H9 (cell line): Measurements from ENCODE around the gene RPS10. TPM values are rescaled to one million over a fixed set of nuclear protein-coding genes. Genes with fewer than 3 reads are reported as not detected.
A peak's percentile ranks its signal among the peaks of the same experiment; 100 is the strongest.

Experiments used
- DNase-seq: peaks from one replicate; pipeline ENCODE4 v3.0.0-alpha.2; 2017
- H2AFZ ChIP-seq: one replicate; pipeline ENCODE4 v1.6.1; 2013; ENCODE audit warnings: mild to moderate bottlenecking, low read length, control low read depth, moderate library complexity
- H2AK5ac ChIP-seq: 2 replicates; pipeline ENCODE4 v1.6.1; 2013; ENCODE audit warnings: low read length, control low read depth, mixed read lengths; ENCODE audit not compliant: insufficient read length
- H2BK120ac ChIP-seq: one replicate; pipeline ENCODE4 v1.6.1; 2013; ENCODE audit warnings: low read depth, mild to moderate bottlenecking, low read length, control low read depth, inconsistent platforms; ENCODE audit not compliant: poor library complexity, severe bottlenecking
- H2BK12ac ChIP-seq: 2 replicates; pipeline ENCODE4 v1.6.1; 2013; ENCODE audit warnings: low read length, control low read depth, mixed read lengths, low read depth; ENCODE audit not compliant: insufficient read length
- H2BK15ac ChIP-seq: 2 replicates; pipeline ENCODE4 v1.6.1; 2013; ENCODE audit warnings: low read depth, low read length, control low read depth
- H2BK20ac ChIP-seq: one replicate; pipeline ENCODE4 v1.6.1; 2013; ENCODE audit warnings: low read depth, mild to moderate bottlenecking, low read length, control low read depth, inconsistent platforms; ENCODE audit not compliant: poor library complexity, severe bottlenecking
- H2BK5ac ChIP-seq: 2 replicates; pipeline ENCODE4 v1.6.1; 2013; ENCODE audit warnings: low read length, control low read depth, mixed read lengths; ENCODE audit not compliant: insufficient read length
- H3K14ac ChIP-seq: 2 replicates; pipeline ENCODE4 v1.6.1; 2013; ENCODE audit warnings: low read length, control low read depth; ENCODE audit not compliant: insufficient read depth
- H3K18ac ChIP-seq: 2 replicates; pipeline ENCODE4 v1.6.1; 2013; ENCODE audit warnings: low read depth, mild to moderate bottlenecking, mixed read lengths, low read length, control low read depth; ENCODE audit not compliant: insufficient read length
- H3K23ac ChIP-seq: 2 replicates; pipeline ENCODE4 v1.6.1; 2013; ENCODE audit warnings: low read length, control low read depth, mixed read lengths, low read depth; ENCODE audit not compliant: insufficient read length
- H3K23me2 ChIP-seq: 2 replicates; pipeline ENCODE4 v1.6.1; 2013; ENCODE audit warnings: low read depth, mild to moderate bottlenecking, mixed read lengths, low read length, control low read depth; ENCODE audit not compliant: insufficient read length, poor library complexity, severe bottlenecking
- H3K27ac ChIP-seq: 2 replicates; pipeline ENCODE4 v1.5.1; 2013; ENCODE audit warnings: low read length, control low read depth, mixed read lengths, low read depth; ENCODE audit not compliant: insufficient read length
- H3K27me3 ChIP-seq: 2 replicates; pipeline ENCODE4 v1.6.1; 2013; ENCODE audit warnings: low read length, control low read depth, inconsistent platforms; ENCODE audit not compliant: insufficient read depth
- H3K4ac ChIP-seq: 2 replicates; pipeline ENCODE4 v1.6.1; 2013; ENCODE audit warnings: low read depth, mild to moderate bottlenecking, control low read depth, inconsistent platforms, low read length, moderate library complexity
- H3K4me1 ChIP-seq: 2 replicates; pipeline ENCODE4 v1.6.1; 2013; ENCODE audit warnings: low read length, control low read depth, inconsistent platforms; ENCODE audit not compliant: insufficient read depth
- H3K4me2 ChIP-seq: 2 replicates; pipeline ENCODE4 v1.6.1; 2013; ENCODE audit warnings: low read length, control low read depth, mixed read lengths; ENCODE audit not compliant: insufficient read length, insufficient read depth
- H3K56ac ChIP-seq: 2 replicates; pipeline ENCODE4 v1.6.1; 2013; ENCODE audit warnings: low read depth, mild to moderate bottlenecking, mixed read lengths, low read length, control low read depth; ENCODE audit not compliant: insufficient read length
- H3K79me1 ChIP-seq: 2 replicates; pipeline ENCODE4 v1.6.1; 2013; ENCODE audit warnings: low read depth, mild to moderate bottlenecking, moderate library complexity, low read length, control low read depth, inconsistent platforms; ENCODE audit not compliant: insufficient read depth, poor library complexity, severe bottlenecking
- H3K79me2 ChIP-seq: 2 replicates; pipeline ENCODE4 v1.6.1; 2013; ENCODE audit warnings: low read length, control low read depth, inconsistent platforms; ENCODE audit not compliant: insufficient read depth
- H3K9ac ChIP-seq: 2 replicates; pipeline ENCODE4 v1.6.1; 2013; ENCODE audit warnings: low read length, control low read depth, mixed read lengths; ENCODE audit not compliant: insufficient read length; ENCODE audit errors: extremely low read depth
- H3K9me3 ChIP-seq: one replicate; pipeline ENCODE4 v1.6.1; 2013; ENCODE audit warnings: low read depth, low read length, inconsistent platforms; ENCODE audit not compliant: control insufficient read depth
- H3T11ph ChIP-seq: one replicate; pipeline ENCODE4 v1.6.1; 2013; ENCODE audit warnings: mild to moderate bottlenecking, low read length, control low read depth, inconsistent platforms
- H4K20me1 ChIP-seq: one replicate; pipeline ENCODE4 v1.6.1; 2013; ENCODE audit not compliant: control insufficient read depth, insufficient read length, insufficient read depth
- H4K5ac ChIP-seq: 2 replicates; pipeline ENCODE4 v1.6.1; 2013; ENCODE audit warnings: low read depth, mild to moderate bottlenecking, mixed read lengths, low read length, control low read depth; ENCODE audit not compliant: insufficient read length
- H4K8ac ChIP-seq: replicated peaks from 2 replicates; pipeline ENCODE4 v1.6.1; 2013; ENCODE audit warnings: low read length, control low read depth, mixed read lengths, low read depth; ENCODE audit not compliant: insufficient read length
- H4K91ac ChIP-seq: 2 replicates; pipeline ENCODE4 v1.6.1; 2013; ENCODE audit warnings: low read depth, mild to moderate bottlenecking, moderate library complexity, mixed read lengths, low read length, control low read depth; ENCODE audit not compliant: insufficient read length
- H3K27ac Mint-ChIP-seq, 3 experiments: 2 replicates in 2 of 3; 3 replicates in 1 of 3; pipeline ENCODE4 v1.8.0; 2020 to 2021; ENCODE audit warnings: mixed read lengths in 3 of 3, mild to moderate bottlenecking in 1 of 3, moderate library complexity in 1 of 3
- H3K27me3 Mint-ChIP-seq: 2 replicates; pipeline ENCODE4 v1.8.0; 2021; ENCODE audit warnings: low read depth, mild to moderate bottlenecking, moderate library complexity, mixed read lengths
- H3K36me3 Mint-ChIP-seq, 3 experiments: 2 replicates in 2 of 3; 3 replicates in 1 of 3; pipeline ENCODE4 v1.8.0; 2020 to 2021; ENCODE audit warnings: low read depth in 3 of 3, mixed read lengths in 3 of 3; ENCODE audit not compliant: insufficient read depth in 1 of 3
- H3K4me1 Mint-ChIP-seq, 2 experiments: 2 replicates each; pipeline ENCODE4 v1.8.0; 2020; ENCODE audit warnings: mixed read lengths in 2 of 2
- H3K4me3 Mint-ChIP-seq, 2 experiments: 2 replicates in 1 of 2; 3 replicates in 1 of 2; pipeline ENCODE4 v1.8.0; 2020 to 2021; ENCODE audit warnings: mild to moderate bottlenecking in 2 of 2, mixed read lengths in 2 of 2, moderate library complexity in 1 of 2
- H3K9me3 Mint-ChIP-seq, 2 experiments: 2 replicates in 1 of 2; 3 replicates in 1 of 2; pipeline ENCODE4 v1.8.0; 2020; ENCODE audit warnings: mild to moderate bottlenecking in 2 of 2, mixed read lengths in 2 of 2, moderate library complexity in 1 of 2
- WGBS: extraction: QIAGEN DNeasy Blood & Tissue Kit; methylation state at CpG from one replicate; pipeline ENCODE4 v1.1.7; 2013; ENCODE audit warnings: missing lambda C conversion rate, low lambda C conversion rate, mixed read lengths; ENCODE audit not compliant: insufficient read length; ENCODE audit errors: extremely low coverage; 5-methylcytosine and 5-hydroxymethylcytosine counted together
- total RNA-seq: library from RNA; stranded (reverse); gene quantifications from 2 replicates; pipeline ENCODE4 v1.2.1, GENCODE V29; 2021
- TF ChIP-seq, protein P1 (sequence below): fragments of 200-600 bp; sonication (generic); conservative IDR thresholded peaks from 3 replicates; pipeline ENCODE4 v1.8.0; 2021; ENCODE audit warnings: antibody characterized with exemption, mild to moderate bottlenecking

The RPS10 gene
- total RNA-seq, 1 experiment from 2014 or later = 2,330 TPM

DNA sequence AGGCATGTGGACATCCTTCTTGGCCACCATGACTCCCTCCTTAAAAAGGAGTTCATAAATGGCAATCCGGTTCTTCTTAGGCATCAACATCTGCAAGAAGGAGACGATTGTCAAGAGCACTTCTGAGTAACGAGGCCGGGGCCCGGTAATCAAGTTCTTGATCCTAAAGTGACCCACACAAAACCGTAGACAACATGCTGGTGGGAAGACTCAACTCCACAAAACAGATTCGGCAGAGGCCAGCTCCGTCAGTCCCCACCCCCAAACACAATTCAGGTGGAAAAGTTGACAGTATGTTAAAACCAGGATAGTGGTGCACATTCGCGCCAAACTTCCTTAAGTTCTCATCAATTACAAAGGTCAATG lies 754 bp downstream of the RPS10 start:
- H3K27me3 Mint-ChIP-seq = no peaks in the 10 kb centered on the region
- Histone ChIP-seq H4K20me1 (no peaks in the 10 kb centered on the region), H3K56ac (no peak overlapping the region), H4K91ac (peak overlapping the region; percentile 2), H3K27ac (no peak overlapping the region), H2AFZ (no peak overlapping the region), H2BK5ac (no peak overlapping the region), H2BK12ac (no peak overlapping the region), H3K23ac (no peak overlapping the region), H3K79me2 (peaks cover 9% of the 10 kb centered on the region; the same call in 1 of the 2 replicates), H2BK20ac (no peak overlapping the region), H3K14ac (peak overlapping the region; percentile 84), H2BK15ac (no peak overlapping the region), H3K27me3 (no peaks in the 10 kb centered on the region), H2BK120ac (no peak overlapping the region), H3K4ac (no peak overlapping the region; the same call in 1 of the 2 replicates), H3K23me2 (peaks cover 5% of the 10 kb centered on the region), H3K18ac (peak overlapping the region; percentile 83), H4K8ac (no peak overlapping the region), H3K9ac (peak overlapping the region; percentile 93), H3K4me2 (peak overlapping the region; percentile 85), H3K79me1 (peaks cover 6% of the 10 kb centered on the region), H4K5ac (no peak overlapping the region), H3K9me3 (no peaks in the 10 kb centered on the region), H3T11ph (no peak overlapping the region), H3K4me1 (no peaks in the 10 kb centered on the region), H2AK5ac (no peak overlapping the region)
- no peak for DNase-seq
- peaks cover 20 to 21% of the 10 kb centered on the region in 2 experiments for H3K4me1 Mint-ChIP-seq
- no CpG with 5 or more reads among the region's 10 CpGs for WGBS
- H3K4me3 Mint-ChIP-seq = peak overlapping the region; percentile 99
- peaks cover 47 to 58% (median 56%) of the 10 kb centered on the region in 3 experiments for H3K36me3 Mint-ChIP-seq
- TF ChIP-seq, protein P1, sequence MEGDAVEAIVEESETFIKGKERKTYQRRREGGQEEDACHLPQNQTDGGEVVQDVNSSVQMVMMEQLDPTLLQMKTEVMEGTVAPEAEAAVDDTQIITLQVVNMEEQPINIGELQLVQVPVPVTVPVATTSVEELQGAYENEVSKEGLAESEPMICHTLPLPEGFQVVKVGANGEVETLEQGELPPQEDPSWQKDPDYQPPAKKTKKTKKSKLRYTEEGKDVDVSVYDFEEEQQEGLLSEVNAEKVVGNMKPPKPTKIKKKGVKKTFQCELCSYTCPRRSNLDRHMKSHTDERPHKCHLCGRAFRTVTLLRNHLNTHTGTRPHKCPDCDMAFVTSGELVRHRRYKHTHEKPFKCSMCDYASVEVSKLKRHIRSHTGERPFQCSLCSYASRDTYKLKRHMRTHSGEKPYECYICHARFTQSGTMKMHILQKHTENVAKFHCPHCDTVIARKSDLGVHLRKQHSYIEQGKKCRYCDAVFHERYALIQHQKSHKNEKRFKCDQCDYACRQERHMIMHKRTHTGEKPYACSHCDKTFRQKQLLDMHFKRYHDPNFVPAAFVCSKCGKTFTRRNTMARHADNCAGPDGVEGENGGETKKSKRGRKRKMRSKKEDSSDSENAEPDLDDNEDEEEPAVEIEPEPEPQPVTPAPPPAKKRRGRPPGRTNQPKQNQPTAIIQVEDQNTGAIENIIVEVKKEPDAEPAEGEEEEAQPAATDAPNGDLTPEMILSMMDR = no peak
- H3K27ac Mint-ChIP-seq = peak overlapping the region; percentile 99 to 100 (median 100)
- peaks cover 3 to 6% of the 10 kb centered on the region in 2 experiments; a peak in 4 of 5 replicates for H3K9me3 Mint-ChIP-seq
